NCI-H748 (cell line): ENCODE measurements around the gene NF1.

ENCODE experiments used
- DNase-seq: peaks from one replicate; lab custom pipeline; 2025; ENCODE audit not compliant: unreplicated experiment; lab: John Stamatoyannopoulos, UW

NF1 gene

DNA sequence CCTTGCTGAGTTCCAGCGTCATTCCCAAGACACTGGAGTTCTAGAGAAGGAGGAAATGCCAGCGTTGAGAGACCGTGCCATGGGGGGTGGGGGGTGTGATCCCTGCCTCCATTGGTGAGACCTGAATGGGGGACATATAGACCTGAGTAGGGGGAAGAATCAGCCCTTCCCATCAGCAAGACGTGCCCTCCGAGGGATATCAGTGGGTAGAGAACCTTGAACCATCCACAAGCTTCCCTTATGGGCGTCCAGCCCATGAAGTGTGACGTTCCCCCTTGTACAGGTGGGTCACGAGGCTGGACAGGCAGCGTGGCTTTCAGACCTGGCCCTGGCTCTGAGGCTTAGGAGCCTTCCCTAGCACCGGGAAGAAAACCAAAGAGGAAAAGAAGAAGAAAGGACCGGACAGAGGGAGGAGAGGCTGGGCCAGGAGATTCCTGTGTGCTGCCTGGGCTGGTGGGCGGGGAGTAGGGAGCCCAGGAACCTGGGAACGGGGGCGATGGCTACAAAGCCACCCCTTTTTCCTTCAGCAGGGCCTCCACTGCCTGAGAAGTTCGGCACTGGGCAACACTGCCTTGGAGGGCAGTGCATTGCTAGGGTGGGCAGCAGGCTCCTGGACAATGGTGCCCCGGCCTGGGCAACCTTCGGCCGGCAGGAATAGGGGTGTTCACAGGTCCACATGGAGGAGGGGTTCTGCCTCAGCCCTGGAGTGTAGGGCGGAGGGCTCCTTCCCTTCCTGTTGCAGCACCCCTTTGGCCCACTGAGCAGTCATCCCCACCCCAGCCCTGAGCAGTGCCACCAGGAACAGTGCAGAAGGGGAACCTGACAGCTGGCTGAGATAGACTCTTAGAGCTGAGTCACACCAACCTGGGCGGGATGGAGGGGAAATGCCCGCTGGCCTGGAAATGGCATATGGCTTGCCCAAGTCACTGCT is 303.9 kb downstream of the NF1 start:
- DNase-seq, result no peak

DNA sequence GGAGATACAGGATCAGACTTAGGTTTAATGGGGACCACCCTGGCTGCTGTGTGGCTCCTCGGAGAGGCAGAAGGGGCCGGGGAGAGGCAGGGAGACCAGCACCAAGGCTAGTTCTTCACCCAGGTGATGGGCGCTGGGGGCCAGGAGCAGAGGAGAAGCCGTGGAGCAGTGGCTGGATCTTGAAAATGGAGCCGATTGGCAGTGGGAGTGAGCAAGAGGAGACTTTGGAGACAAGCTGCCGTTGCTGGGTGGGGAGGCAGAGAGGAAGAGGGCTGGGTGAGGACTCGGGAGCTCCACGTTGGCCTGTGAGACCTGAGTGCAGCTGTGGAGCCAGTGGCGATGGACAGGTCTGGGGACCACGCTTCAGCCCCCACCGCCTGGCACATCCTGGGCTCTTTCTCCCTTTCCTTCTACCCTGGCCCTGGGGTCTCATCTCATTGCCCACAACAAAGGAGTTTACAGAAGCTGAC is 305.7 kb downstream of the NF1 start:
- no peak for DNase-seq

DNA sequence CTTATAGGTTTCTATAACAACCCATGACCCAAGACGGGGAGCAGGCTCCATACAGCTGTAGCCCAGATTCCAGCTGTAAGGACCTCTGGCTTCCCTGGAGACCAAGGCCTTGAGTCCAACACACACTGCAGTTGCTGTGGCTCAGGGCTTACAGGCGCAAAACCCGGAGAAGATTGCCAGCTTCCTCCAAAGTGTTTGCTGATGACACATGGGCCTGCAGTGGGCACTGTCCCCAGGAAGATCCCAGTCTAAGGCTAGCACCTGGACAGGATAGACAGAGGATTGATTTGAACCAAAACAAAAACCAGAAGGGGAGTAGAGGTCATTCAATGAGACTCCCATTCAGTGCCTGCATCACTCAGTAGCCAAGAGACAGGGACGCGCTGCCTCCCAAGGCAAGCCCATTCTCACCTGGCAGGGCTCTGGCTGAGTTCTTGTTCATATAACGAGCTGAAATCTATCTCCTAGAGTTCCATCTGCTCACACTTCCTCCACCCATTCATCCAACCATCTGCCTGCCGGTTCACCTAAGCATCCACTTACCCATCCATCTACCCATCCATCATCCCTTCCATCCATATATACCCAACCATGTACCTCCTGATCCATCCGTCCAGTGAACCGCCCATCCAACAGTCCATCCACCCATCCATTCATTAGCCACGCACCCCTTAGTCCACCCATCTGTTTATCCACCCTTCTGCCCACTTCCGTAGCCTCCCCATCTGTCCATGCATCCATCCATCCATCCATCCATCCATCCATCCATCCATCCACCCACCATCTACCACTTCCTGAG is 306.9 kb downstream of the NF1 start:
- no peak for DNase-seq

DNA sequence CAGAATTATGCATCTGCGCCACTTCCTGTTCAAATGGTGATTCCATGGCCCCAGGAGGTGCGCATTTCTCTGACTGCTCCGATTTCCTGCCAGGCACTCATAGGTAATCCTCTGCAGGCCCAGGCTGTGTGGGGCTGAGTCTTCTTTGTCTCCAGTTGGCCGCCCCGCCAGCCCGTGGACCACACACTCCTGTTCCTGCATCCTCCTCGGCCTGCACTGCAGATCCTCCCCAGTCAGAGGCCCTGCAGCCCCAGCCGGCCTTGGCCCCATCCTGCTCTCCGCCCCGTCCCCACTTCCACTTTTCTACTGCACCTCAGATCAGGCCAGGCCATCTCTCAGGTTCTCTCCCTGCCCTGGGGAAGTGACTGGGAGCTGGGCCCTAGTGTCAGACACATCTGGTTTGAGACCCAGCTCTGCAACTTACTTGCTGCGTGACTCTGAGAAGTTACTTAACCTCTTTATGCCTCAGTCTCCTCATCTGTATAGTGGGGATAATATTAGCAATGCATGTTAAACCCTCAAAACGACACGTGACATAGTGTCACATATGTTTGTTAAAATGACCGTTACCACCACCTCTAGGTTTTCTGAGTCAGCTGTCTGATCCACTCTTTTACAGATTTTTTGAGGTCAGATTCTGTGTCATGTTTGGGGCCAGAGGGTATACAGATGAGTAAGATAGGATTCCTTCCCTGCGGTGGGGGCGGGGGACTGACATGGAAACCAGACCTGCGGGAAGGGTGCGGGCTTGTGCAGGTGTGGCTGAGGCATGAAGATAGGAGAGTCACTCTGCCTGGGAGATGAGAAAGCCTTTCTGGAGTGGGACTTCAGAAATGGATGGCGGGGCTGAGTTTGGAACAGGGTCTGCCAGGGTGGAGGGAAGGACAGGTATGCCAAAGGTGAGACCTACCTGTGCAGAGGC is 309.5 kb downstream of the NF1 start:
- no peak for DNase-seq

DNA sequence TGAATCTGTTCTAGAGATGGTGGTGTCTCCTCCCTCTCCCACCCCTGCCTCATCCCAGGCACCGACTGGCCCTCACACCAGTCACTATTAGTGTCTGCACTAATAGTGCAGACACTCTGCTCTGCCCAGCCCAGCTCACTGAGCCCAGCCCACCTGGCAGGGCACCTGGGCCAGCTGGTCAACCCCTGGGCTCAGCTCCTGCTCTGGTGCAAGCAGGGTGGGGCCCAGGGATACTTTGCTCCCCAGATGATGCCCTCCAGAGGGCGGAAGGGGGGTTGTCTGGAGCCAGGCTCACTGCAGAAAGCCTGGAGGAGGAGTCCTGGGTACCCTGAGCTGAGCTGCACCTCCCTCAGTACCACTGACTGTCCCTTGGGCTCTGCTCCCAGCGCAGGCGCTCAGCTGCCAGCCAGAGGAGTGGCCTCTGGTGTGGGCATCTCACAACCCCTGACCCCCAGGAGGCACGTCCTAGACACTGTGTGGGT is 311.2 kb downstream of the NF1 start:
- DNase-seq, result no peak

DNA sequence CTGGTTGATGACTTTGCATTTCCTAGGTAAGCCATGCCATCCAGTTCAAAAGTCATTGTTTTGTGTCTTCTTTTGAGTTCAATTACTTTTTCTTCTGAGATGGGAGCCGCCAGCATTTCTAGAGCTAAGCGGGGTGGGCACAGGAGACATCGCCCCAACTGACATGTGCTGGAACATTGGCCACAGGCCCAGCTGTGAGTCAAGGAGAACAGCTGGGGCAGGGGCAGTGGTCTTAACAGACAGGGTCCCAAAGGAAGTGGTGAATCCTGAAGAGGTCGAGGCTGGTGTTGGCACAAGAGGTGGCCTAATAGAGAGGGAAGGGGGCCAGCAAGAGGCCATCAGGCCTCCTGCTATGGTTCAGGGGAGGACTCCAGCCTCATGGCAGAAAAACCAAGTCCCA is 313.8 kb downstream of the NF1 start:
- DNase-seq, result no peak

DNA sequence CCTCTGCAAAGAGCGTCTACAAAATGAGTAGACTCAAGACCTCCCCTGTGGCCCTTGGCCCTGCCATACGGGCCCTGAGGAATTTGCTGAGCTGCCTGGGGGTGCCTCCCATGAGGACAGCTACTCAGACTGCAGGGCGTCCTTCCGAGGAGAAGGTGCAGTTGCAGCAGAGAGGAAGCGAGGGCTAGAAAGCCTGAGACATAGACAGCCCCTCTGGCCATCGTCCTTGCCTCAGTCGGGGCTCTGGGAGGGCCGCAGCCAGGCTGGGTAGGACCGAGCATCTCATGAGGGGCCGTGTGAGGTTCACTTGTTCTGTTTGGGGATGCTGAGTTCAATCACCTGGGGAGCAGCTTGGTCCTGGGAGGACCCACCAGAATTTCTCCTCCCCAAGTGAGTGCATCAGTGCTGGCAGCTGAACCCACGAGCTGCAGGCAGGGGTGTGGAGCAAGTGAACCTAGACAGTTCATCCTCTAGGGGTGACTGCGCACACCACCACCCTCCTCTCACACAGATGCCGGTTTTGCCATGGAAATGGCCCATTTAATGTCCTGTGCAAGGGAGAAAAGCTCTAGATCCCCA is 317.0 kb downstream of the NF1 start:
- DNase-seq, result no peak

DNA sequence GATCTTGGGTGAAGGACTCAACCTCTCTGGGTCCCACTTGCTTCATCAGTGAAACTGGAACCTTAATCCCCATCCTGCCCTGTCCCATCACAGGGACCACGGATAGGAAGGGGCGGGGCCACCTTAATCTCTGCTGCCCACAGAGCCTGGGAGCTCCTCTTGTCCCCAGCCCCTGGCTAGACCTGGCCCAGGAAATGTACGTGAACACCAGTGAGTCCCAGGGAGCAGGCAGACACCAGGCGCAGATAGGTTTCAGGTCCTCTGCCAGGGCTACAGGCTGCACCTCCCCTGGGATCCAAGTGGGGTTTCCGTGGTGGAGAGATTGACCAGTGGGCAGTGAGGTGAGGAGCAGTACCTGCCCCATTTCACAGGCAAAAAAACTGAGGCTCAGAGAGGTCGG is 317.7 kb downstream of the NF1 start:
- DNase-seq, result no peak

DNA sequence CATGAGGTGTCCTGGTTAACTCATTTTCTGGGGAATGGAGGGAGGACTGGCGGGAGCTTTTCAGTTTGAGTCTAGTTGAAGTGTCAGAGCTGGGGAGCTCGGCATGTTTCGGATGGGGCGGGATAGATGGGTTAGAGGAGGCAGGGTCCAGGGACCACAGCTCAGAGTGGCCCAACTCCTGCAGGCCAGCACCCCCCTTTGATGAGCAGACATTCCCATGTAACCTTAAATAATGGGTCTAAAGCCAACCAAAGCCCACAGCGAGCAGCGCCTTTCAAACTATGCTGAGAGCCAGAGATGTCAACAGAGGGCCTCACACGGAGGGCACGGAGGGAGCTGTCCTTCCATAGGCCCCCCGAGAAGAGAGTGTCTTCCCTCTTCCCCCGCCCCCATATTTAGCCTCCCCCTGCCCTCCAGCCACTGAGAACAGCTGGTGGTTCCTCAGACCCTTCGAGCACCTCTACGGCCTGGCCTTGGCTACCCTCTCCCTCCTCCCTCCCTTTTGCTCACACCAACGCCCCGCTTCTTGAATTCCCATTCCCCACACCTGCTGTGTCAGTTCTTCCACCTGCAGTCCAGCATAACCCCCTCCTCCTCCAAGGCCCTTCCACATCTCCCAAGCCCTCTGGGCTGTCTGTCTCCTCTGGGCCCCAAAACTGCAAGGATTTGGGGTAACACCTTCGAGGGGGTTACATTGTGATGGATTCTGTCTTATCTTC is 318.5 kb downstream of the NF1 start:
- no peak for DNase-seq

DNA sequence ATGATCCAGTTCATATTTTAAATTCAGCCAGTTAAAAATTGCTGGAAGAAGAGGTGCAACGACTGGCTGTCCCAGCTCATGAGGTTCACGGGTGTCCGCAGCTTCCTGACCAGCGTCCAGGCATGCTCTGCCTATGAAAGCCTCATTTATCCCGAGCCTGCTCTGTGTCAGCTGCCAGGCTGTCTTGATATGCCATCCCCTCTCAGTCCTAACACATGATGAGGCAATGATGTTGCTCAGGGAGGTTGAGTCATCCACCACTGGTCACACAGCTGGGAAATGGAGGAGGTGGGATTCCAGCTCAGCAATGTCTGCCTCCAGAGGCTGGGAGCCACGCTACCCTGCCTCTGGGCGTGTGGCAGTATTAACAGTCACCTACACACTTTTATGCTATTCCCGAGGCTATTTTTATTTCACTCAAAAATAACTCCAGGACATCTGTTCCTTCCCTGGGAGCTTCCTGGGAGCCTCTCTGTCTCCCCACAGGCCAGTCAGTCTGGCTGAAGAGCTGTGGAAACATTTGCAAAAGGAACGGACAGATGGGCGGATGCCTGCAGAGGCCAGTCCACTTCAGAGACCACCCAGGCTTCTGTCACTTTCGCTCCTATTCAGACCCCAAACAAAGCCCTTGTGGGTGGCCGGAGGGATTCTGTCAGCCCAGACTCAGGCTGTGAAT is 319.2 kb downstream of the NF1 start:
- no peak for DNase-seq

DNA sequence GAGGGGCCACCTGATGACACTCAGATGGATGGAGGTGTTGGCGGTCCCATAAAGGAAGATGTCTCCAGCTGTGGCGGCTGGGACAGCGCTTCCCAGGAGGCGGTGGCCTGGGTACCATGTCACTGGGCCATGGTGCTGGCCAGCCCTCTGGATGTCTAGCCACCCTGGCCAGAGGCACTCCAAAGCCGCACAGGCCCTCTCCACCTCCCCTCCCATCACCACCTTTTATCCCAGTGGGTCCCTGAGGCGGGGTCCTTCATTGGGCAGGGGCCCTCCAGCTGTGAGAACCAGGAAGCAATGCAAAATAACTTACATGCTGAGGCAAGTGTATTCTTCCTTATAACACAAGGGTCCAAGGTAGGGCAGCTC is 319.8 kb downstream of the NF1 start:
- DNase-seq, result no peak

DNA sequence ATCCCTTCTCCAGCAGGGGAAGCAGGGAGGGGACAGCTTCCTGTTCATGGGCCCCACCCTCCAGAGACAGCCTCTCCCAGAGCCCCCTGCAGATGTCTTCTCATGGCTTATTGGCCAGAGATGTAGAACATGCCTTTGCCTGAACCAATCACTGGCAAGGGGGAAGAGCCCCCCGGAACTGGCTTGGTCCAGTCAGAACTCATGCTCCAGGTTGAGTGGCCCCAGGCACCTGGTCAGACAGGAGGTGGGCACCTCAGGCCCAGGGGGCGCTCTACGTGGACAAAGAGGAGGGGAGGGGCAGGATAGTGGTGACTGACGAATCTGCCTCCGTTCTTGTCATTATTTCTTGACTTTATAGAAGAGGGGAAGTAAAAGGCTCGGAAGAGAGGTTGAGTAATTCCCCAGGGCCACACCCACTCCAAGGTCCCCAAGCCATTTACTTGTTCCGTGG is 320.3 kb downstream of the NF1 start:
- no peak for DNase-seq

DNA sequence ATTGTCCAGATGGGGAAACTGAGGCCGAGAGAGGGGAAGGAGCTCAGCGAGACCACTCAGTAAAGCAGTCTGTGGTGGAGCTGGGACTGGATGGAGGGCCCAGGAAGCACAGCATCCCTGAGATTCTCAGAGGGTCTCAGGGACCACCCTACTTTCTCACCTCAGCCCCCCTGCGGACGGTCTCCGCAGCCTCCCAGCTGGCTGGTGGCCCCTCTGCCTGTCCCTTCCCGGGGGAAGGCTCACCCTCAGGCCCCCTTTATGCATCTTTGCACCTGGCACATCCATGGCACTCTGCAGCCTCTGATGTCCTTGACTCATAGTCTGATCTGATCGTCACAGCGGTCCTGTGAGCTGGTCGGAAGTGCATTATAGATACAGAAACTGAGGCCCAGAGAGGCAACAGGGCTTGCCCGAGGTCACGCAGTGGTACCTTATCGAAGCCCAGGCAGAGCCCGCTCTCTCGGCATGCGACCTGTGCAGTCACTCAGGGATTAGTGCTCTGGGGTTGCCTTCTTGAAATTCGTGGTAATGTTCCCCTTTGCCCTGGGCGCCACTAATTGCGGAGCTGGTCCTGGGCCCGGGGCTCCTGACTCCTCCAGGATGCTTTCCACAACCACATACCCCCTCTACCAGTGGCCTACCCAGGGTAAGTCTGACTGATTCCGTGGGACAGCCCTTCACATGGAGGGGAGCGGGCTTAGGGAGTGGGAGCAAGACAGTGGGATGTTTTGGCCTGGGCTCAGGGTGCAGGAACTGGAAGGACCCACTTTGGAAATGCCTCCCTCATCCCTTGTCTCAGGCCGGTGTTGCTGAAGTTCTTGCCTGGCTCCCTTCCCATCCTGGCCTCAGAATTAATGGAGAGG is 321.1 kb downstream of the NF1 start:
- no peak for DNase-seq

DNA sequence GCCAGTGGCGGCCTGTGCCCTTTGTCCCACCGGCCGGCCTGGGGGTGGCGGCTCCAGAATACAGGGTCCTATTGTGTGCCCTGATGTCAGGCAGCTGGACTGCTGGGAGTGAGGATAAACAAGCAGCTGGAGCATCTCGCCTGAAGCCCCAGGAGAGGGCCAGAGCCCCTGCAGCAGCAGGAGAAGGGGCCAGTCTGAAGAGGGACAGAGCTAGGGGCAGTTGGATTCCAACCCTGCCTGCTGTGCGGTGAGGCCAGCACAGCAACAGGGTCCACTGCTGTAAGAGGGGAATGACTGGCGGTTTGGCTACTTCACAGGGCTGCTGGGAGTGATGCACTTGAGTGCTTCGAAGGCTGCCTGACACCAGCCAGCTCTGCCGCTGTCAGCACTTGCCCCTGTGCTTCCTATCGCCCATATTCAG is 321.7 kb downstream of the NF1 start:
- DNase-seq, result no peak

DNA sequence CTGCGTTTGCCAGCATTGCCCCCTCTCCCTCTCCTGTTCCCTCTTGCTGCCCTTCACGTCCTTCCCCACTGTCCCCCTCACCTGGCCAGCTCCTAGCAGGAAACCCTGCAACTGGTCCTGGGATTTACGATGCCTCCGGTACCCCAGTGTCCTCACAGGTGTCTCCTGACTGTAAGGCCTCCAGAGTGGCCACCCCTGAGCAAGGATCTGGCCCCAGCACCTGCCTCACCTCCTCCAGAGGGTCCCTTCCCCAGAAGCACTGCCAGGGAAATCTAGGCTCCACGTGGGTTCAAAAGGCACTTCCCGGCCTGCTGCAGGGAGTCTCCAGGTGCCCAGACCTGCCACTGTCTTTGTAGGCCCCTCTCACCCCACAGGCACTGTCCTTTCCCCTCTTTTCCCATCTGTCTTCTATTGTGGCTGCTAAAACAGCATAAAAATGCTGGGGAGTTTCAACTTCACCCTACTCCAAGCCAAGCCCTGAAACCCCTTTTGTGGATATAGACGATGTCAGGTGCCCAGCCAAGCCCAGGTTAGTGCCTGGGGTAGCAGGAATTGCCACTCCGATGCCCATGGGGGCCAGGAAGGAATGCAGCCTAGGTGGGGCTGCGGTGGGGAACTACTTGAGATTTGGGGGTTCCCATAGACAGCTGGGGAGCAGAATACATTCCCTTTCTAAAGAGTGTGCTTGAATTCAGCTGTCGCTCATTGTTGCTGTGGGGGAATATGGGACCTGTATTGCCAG is 322.4 kb downstream of the NF1 start:
- DNase-seq, result no peak

DNA sequence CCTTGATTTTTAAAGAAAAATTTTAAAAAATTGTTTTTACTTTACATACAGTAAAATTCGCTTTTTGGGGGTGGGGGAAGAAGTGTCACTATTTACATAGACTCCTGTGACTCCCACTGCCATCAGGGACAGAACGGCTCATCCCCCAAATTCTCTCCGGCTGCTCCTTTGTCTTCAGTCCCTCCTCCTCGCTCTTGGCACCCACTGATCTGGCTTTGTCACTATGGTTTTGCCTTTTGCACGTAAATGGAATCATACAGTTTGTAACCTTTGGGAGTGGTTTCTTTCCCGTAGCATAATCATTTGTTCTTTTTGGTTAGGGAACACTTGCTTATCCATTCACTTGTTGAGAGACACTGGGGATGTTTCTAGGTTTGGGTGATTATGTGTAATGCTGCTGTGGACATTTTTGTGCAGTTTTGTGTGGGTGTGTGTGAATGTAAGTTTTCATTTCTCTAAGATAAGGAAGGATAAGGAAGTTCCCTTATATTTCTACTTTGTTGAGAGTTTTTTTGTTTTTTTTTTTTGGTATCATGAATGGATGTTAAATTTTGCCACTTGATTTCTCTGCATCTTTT is 324.1 kb downstream of the NF1 start:
- no peak for DNase-seq

DNA sequence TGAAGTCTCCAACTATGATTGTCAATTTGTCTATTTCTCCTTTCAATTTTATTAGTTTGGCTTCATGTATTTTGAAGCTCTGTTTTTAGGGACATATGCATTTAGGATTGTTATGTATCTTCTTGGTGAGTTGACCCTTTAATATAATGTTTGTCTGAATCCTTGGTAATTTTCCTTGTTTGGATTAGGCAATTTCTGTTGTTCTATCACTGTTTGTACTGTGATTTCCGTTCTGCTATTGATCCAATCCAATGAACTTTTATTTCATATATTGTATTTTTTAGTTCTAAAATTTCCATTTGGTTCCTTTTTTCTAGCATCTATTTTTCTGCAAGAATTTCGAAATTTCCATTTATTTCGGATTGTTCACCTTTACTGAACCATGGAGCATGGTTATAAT is 327.7 kb downstream of the NF1 start:
- DNase-seq, result no peak
